Measurements from ENCODE around the gene PHLDA3.

Gene PHLDA3

GRCh38 chr1:201468844-201469644 is at the start of gene PHLDA3:
TSS of gene PHLDA3 (minus strand) at chr1:201469188. CDS start at chr1:201468786, 402 bp downstream.
- Histone ChIP-seq H3K9me3 (ENCODE audit: control insufficient read depth, low read length) (no peaks in the 10 kb centered on the region), H3K79me2 (no peaks in the 10 kb centered on the region), H3K27me3 (ENCODE audit: control insufficient read depth, insufficient read depth, low read length) (no peaks in the 10 kb centered on the region), H3K36me3 (ENCODE audit: control insufficient read depth, insufficient read depth, low read length) (no peaks in the 10 kb centered on the region), H3K4me1 (no peaks in the 10 kb centered on the region), H3K4me2 (ENCODE audit: low read length) (peak within 1 kb of the TSS; percentile 87), H2AFZ (peak within 1 kb of the TSS; percentile 82), H3K4me3 (ENCODE audit: low read depth, low read length) (peak within 1 kb of the TSS; percentile 75), H3K9ac (peak within 1 kb of the TSS; percentile 84), H3K27ac (peak within 1 kb of the TSS; percentile 90)
- TF ChIP-seq, protein P1, sequence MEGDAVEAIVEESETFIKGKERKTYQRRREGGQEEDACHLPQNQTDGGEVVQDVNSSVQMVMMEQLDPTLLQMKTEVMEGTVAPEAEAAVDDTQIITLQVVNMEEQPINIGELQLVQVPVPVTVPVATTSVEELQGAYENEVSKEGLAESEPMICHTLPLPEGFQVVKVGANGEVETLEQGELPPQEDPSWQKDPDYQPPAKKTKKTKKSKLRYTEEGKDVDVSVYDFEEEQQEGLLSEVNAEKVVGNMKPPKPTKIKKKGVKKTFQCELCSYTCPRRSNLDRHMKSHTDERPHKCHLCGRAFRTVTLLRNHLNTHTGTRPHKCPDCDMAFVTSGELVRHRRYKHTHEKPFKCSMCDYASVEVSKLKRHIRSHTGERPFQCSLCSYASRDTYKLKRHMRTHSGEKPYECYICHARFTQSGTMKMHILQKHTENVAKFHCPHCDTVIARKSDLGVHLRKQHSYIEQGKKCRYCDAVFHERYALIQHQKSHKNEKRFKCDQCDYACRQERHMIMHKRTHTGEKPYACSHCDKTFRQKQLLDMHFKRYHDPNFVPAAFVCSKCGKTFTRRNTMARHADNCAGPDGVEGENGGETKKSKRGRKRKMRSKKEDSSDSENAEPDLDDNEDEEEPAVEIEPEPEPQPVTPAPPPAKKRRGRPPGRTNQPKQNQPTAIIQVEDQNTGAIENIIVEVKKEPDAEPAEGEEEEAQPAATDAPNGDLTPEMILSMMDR (IDR thresholded peaks at IDR 0.05): no peak

- Histone ChIP-seq H3K36me3 (ENCODE audit: control insufficient read depth, insufficient read depth, low read length) (no peaks in the 10 kb centered on the region), H3K4me2 (ENCODE audit: low read length) (no peak overlapping the region), H3K4me3 (ENCODE audit: low read depth, low read length) (no peak overlapping the region), H2AFZ (no peak overlapping the region), H3K27me3 (ENCODE audit: control insufficient read depth, insufficient read depth, low read length) (no peaks in the 10 kb centered on the region), H3K4me1 (peaks cover 4% of the 10 kb centered on the region), H3K9me3 (ENCODE audit: control insufficient read depth, low read length) (no peaks in the 10 kb centered on the region), H3K9ac (no peak overlapping the region), H3K79me2 (peaks cover 4% of the 10 kb centered on the region), H3K27ac (peak overlapping the region; percentile 36)
- TF ChIP-seq, protein P1 (IDR thresholded peaks at IDR 0.05): no peak
Observed at GRCh38 chr1:201518071-201518470, 49.1 kb upstream of the PHLDA3 start.

- no peak overlapping the region for H2AFZ ChIP-seq
- H3K27ac ChIP-seq: peak overlapping the region; percentile 36
Observed at GRCh38 chr1:201517631-201518030, 48.6 kb upstream of the PHLDA3 start.

DNA sequence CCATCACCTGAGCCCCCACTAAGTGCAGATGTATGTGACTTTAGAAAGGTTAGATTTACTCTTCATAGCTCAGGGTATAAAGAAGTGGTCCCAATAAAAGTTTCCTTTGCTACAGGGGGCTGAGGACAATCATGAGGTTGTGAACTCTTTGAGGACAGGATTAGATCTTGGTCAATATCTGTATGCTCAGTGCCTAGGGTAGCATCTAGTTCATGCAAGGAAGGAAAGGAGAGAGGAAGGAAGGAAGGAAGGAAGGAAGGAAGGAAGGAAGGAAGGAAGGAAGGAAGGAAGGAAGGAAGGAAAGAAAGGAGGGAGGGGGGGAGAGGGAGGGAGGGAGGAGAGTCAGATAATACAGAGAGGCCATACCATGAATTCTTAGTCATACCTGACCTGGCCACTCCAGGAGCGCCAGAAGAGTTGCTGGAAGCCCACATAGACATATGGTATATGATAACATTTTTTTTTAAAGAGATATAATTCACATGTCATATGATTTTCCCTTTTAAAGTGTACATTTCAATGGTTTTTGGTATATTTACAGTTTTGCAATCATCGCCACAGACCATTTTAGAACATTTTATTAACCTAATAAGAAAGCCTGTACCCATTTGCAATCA is 47.6 kb upstream of the PHLDA3 start:
- TF ChIP-seq, protein P1 (IDR thresholded peaks at IDR 0.05): no peak
- no peak overlapping the region for H3K4me2 ChIP-seq (ENCODE audit: low read length)
- H3K4me1 ChIP-seq: peaks cover 15% of the 10 kb centered on the region
- H2AFZ ChIP-seq: no peak overlapping the region
- H3K79me2 ChIP-seq: no peaks in the 10 kb centered on the region
- H3K27me3 ChIP-seq (ENCODE audit: control insufficient read depth, insufficient read depth, low read length): no peaks in the 10 kb centered on the region
- no peak overlapping the region for H3K4me3 ChIP-seq (ENCODE audit: low read depth, low read length)
- H3K27ac ChIP-seq: no peak overlapping the region
- no peaks in the 10 kb centered on the region for H3K9me3 ChIP-seq (ENCODE audit: control insufficient read depth, low read length)
- H3K36me3 ChIP-seq (ENCODE audit: control insufficient read depth, insufficient read depth, low read length): no peaks in the 10 kb centered on the region
- H3K9ac ChIP-seq: no peak overlapping the region

More at GRCh38 chr1:201517631-201518030, 48.6 kb upstream of the PHLDA3 start:
- peaks cover 6% of the 10 kb centered on the region for H3K4me1 ChIP-seq
- H3K4me3 ChIP-seq (ENCODE audit: low read depth, low read length): no peak overlapping the region
- H3K9me3 ChIP-seq (ENCODE audit: control insufficient read depth, low read length): no peaks in the 10 kb centered on the region
- no peak overlapping the region for H3K9ac ChIP-seq
- peaks cover 4% of the 10 kb centered on the region for H3K79me2 ChIP-seq
- no peaks in the 10 kb centered on the region for H3K27me3 ChIP-seq (ENCODE audit: control insufficient read depth, insufficient read depth, low read length)
- H3K4me2 ChIP-seq (ENCODE audit: low read length): no peak overlapping the region
- H3K36me3 ChIP-seq (ENCODE audit: control insufficient read depth, insufficient read depth, low read length): no peaks in the 10 kb centered on the region
- TF ChIP-seq, protein P1 (IDR thresholded peaks at IDR 0.05): no peak
